ENCODE measurements around the gene SERPINA1.

DNA sequence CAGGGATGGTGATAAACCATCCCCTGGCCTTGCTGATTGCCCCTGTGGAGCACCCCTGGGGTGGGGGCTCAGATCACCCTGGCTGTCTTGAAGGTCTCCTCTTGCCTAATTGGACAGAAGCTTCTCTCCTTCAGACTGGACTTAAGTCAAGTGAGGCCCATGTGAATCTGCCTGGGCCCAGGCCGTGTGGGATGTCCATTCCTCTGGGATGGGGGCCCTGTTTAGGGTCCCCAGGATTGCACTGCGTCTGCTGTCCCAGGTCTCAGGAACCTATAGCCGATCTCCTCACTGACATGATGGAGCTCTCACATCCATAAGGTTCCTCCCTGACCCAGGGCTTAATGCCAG, 20.2 kb downstream of the SERPINA1 start:
- TF ChIP-seq POLR2A (IDR thresholded peaks at IDR 0.05) = no peak
- TF ChIP-seq, protein P1, sequence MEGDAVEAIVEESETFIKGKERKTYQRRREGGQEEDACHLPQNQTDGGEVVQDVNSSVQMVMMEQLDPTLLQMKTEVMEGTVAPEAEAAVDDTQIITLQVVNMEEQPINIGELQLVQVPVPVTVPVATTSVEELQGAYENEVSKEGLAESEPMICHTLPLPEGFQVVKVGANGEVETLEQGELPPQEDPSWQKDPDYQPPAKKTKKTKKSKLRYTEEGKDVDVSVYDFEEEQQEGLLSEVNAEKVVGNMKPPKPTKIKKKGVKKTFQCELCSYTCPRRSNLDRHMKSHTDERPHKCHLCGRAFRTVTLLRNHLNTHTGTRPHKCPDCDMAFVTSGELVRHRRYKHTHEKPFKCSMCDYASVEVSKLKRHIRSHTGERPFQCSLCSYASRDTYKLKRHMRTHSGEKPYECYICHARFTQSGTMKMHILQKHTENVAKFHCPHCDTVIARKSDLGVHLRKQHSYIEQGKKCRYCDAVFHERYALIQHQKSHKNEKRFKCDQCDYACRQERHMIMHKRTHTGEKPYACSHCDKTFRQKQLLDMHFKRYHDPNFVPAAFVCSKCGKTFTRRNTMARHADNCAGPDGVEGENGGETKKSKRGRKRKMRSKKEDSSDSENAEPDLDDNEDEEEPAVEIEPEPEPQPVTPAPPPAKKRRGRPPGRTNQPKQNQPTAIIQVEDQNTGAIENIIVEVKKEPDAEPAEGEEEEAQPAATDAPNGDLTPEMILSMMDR (IDR thresholded peaks at IDR 0.05) = no peak
- no peak for TF ChIP-seq EP300 (IDR thresholded peaks at IDR 0.05)
